ENCODE measurements around the gene SAMD11.
"Not testable (repeated sequence)": the region's sequence is repeated elsewhere in the genome, so short reads cannot be mapped to it uniquely, and the experiment has no call there.

The SAMD11 gene, protein sequence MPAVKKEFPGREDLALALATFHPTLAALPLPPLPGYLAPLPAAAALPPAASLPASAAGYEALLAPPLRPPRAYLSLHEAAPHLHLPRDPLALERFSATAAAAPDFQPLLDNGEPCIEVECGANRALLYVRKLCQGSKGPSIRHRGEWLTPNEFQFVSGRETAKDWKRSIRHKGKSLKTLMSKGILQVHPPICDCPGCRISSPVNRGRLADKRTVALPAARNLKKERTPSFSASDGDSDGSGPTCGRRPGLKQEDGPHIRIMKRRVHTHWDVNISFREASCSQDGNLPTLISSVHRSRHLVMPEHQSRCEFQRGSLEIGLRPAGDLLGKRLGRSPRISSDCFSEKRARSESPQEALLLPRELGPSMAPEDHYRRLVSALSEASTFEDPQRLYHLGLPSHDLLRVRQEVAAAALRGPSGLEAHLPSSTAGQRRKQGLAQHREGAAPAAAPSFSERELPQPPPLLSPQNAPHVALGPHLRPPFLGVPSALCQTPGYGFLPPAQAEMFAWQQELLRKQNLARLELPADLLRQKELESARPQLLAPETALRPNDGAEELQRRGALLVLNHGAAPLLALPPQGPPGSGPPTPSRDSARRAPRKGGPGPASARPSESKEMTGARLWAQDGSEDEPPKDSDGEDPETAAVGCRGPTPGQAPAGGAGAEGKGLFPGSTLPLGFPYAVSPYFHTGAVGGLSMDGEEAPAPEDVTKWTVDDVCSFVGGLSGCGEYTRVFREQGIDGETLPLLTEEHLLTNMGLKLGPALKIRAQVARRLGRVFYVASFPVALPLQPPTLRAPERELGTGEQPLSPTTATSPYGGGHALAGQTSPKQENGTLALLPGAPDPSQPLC

DNA sequence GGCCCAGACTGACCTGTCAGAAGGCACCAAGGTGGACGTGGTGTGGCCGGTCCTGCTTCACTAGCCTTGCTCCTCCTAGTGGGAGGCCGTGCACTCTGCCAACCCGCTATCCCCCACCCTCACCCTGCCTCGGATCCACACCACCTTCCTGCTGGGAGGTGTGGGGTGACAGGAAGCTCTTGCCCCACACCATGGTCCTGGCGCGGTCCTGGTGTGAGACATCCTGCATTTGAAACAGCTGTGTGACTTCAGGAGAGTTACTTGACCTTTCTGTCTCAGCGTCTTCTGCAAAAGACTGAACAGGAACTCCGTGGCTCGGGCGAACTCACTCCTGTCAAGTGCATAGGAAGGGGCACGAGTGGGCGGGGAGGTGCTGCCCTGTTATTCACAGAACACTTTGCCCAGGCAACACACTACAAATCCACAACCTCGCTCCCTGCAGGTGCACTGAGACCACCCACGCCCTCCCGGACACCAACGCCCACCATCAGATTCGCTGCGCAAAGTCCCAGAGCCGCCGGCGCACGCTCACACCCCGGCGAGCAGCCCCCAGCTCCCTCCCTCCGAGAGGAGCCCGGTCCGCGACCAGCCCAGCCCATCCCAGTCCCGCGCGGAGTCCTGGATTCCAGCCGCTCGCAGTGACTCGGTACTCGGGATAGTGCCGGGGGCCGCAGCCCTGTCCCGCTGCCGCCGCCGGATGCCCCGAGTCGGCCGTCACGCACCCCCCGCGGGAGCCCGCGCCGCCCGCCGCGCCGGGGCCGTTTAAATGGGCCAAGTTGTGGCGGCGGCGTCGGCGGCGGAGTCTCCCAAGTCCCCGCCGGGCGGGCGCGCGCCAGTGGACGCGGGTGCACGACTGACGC is at the start of gene SAMD11:
TSS of gene SAMD11 (plus strand) at position 793 of the 860 bp plus-strand sequence. CDS start 509 bp downstream, outside the sequence.
- DNase-seq (ENCODE audit: low spot score): peak; percentile 71

DNA sequence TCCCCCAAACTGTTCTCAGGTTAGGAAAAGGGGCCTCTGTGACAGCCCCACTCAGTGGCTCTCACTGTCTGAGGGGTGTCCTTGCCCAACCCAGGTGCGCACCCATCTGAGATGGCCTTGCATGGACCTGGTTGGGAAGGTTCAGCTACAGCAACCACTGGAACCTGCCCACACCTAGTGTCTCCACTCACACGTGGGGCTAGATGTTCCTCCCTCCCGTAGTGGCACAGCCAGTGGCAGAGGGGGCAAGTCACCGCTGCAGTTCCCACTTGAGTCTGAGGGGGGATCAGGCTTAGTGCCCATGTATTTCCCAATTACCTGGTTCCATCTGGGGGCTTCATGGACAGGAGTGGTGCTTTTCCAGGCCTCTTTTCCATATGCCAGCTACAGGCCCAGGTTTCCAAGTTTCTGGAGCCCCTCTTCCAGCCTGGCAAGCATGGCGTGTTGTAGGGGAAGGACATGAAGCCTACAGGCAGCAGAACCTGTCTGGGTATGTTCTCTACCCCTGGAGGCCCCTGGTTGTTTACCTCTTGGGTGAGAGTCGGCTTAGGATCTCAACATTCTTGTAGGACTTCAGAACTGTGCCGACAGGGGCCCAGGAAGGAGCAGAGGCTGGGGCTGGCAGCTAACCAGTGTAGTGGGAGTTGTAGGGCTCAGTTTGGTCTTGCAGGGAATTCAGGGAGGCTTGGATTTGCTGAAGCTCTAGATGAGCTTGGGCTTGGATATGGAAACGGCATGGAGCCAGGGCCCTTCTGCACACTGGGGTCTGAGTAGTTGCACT is 47.1 kb upstream of the SAMD11 start:
- DNase-seq (ENCODE audit: low spot score): not testable (repeated sequence)

DNA sequence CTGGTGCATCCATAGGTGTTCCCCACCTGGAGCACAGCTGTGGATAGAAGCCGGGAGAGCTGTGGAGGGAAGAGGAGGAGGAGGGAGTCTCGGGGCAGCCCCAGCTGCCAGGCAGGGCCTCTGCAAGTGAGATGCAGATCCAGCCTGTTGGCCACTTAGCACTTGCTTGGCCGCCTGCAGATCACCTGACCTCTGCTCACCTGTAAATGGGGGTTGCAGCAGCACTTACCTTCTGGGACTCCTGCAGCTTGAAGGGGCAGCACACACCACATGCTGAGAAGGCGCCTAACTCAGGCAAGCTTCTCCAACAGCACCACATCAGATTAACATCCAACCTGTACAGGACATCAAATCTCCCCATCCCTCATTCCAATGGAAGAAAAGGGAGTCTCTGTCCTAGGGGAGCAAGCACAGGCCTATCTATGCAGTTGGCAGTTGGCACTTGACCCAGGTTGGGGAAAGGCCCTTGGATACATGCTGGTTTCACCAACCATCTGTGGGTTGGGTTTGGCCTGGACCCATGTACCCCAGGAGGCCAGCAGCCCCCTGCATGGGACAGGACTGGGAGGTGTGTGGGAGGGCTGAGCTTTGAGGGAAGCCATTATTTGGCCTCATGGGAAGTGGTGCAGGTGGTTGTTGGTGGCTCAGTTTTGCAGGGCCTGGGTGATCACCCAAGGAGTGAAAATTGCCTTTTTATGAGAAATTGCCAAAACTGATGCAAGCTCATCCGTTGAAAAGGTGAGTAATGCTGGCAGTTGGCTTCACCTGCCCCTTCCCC is 46.3 kb upstream of the SAMD11 start:
- not testable (repeated sequence) for DNase-seq (ENCODE audit: low spot score)

DNA sequence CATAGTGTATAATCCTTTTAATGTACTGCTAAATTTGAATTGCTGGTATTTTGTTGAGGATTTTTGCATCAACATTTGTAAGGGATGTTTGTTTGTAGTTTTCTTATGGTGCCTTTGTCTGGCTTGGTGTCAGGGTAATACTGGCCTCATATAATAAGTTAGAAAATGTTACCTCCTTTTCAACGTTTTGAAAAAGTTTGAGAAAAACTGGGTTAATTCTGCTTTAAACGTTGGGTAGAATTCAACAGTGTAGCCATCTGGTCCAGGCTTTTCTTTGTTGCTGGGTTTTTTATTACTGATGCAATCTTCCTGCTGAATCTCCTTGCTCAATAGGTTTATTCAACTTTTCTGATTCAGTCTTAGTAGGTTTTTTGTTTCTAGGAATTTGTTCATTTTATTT is 43.2 kb upstream of the SAMD11 start:
- DNase-seq (ENCODE audit: low spot score): not testable (repeated sequence)

DNA sequence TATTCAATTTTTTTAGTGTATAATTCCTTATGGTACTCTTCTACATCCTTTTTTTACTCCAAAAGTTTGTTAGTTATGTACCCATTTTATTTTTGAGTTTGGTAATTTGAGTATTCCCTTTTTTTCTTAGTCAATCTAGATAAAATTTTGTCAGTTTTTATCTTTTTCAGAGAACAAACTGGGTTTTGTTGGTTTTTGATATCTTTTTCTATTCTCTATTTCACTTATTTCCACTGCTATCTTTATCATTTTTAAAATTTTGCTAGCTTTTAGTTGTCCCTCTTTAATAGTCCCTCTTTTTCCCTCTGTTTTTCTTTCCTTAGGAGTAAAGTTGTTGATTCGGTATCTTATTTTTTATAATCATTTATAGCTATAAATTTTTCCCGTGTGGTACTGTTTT is 42.8 kb upstream of the SAMD11 start:
- DNase-seq (ENCODE audit: low spot score): not testable (repeated sequence)

DNA sequence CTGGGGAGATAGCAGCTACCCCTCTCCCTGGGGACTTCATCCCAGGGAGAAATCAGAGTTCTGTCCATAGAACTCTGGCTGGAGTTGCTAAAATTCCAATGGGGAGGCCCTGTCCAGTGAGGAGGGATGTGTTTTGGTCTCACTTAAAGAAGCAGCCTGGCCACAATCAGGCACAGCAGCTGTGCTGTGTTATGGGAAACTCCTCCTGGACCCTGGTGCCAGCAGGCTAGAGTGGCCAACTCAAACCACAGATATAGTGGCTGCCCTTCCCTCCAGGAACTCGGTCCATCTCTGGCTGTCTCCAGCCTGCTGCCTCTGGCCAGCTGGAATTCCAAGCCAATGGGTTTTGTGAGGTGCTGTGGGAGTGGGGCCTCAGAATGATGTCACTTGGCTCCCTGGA is 37.4 kb upstream of the SAMD11 start:
- no peak for DNase-seq (ENCODE audit: low spot score)

DNA sequence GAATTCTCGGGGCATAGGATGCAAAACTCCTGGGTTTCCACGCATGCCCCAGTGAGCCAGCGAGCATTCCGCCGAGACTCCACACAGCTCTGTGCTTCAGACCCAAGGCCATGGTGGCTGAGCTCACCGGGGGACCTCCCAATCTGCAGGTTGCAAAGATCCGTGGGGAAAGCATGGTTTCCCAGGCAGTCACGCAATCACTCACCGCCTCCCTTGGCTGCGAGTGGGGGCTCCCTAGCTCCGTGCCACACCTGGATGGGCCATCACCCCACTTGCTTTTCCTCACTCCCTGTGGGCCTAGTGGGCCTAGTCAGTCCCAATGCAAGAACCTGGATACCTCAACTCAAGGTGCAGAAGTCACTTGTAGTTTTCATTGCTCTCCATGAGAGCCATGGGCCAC is 37.0 kb upstream of the SAMD11 start:
- DNase-seq (ENCODE audit: low spot score): no peak

DNA sequence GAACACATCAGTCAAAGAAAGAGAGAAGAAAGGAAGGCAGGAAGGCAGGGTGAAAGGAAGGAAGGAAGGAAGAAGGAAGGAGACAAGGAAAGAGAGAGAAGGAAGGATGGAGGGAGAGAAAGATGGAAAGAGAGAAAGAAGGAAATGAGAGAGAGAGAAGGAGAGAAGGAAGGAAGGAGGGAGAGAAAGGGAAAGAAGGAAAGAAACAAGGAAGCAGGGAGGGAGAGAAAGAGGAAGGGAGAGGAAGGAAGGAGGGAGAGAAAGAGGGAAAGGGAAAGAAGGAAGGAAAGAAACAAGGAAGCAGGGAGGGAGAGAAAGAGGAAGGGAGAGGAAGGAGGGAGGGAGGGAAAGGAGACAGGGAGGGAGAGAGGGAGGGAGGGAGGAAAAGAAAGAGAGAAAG is 35.4 kb upstream of the SAMD11 start:
- DNase-seq (ENCODE audit: low spot score): no peak

DNA sequence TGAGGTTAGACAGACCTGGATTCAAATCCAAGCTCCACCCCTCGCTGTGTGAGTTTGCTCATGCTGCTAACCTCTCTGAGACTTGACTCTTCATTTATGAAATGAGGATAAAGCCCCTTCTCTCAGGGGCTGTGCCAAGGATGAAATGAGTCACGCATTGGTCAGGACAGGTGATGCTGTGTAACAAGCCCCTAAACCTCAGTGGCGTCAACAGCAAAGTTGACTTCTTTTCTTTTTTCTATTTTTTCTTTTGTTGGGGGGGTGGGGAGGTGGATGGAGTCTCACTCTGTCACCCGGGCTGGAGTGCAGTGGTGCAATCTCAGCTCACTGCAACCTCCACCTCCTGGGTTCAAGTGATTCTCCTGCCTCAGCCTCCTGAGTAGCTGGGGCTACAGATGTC is 33.9 kb upstream of the SAMD11 start:
- DNase-seq (ENCODE audit: low spot score): not testable (repeated sequence)

DNA sequence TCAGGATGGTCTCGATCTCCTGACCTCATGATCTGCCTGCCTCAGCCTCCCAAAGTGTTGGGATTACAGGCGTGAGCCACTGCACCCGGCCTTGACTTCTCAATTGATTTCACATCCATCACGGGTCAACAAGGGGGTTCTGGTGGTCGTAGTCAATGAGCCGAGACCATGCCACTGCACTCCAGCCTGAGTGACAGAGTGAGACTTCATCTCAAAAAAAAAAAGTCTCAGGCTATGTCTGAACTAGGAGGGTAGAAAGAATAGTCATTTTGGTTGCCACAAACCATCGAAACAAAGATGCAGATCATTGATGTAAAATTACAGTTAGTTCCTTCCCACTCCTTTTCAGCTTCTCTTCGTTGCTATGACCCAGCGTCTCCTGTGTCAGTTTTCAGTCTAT is 33.5 kb upstream of the SAMD11 start:
- DNase-seq (ENCODE audit: low spot score): not testable (repeated sequence)

DNA sequence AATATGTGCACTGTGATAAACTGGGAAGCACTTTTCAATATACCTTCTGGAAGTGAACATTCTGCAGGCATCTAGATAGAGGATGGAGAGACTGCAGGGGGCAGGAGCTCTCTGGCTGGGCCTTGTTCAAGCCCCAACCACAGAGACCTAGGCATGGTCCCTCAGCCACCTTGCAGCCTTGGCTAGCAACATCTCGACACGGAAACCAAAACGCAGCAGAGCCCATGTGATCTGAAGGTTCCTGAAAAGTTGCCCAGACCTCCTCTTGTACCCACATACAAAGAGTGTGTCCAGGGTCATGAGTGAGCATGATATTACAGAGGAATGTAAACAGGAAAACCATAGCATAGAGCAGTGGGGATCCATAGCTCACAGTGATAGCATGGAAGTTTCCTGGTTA is 33.1 kb upstream of the SAMD11 start:
- DNase-seq (ENCODE audit: low spot score): no peak

DNA sequence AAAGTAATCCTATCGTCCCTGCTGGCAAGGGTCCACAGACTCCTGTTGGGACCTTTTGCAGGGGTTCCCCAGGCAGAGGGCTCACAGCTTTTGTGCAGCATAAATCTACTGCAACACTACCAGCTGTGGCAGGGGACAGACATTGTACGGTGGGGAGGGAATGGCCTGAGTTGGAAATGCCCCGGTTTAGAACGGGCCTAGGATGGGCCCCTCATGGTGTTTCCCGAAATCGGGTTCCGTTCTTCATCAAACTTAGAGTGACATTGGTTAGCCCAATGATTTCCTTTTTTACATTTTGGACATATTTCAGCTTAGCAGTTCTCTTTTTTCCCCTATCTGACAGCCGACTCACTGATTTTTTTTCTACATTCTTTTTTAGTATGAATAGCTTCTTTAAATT is 26.5 kb upstream of the SAMD11 start:
- DNase-seq (ENCODE audit: low spot score): no peak

DNA sequence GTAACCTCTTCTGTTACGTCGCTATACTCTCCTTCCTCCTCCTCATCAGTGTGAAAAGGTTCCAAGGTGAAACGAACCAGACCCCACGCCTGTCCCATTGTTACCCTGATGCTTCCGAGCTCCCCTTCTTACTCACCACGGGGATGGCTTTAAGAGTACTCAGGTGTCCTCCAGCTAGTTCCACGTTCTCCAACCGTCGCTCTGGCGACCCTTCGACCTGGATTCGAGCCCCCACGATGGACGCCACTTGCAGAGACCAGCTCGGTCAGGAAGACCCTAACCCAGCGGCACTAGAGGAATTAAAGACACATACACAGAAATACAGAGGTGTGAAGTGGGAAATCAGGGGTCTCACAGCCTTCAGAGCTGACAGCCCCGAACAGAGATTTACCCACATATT is 25.8 kb upstream of the SAMD11 start:
- DNase-seq (ENCODE audit: low spot score): not testable (repeated sequence)

DNA sequence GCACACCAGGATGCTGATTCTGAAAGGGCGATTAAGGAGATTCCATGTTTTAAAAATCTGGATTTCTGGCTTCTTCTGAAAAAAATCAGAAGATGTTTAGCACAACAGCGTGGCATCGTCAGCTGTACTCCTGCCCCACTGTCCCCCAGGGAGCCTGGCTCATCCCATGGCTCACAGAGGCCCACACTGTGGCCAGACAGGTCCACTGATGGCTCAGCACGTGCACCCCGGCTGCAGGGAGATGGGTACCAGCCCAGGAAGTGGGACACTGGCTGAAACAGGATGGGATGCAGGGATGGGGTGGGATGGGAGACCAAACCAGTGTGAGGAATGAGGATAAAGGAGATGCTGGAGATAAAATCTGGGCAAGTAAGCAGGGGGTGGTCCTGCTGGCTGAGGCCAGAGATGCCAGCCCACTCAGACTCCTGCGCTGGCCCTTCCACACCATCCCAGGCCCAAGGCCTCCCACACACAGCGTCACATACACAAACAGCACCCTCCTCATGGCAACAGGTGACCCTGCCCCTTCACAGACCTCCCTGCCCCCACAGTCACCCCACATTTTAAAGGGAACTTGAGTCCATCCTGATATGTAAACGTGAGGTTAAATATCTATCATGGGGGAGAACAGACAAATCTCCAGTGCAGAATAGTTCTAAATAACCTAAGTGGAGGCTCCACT is 23.9 kb upstream of the SAMD11 start:
- DNase-seq (ENCODE audit: low spot score): no peak

DNA sequence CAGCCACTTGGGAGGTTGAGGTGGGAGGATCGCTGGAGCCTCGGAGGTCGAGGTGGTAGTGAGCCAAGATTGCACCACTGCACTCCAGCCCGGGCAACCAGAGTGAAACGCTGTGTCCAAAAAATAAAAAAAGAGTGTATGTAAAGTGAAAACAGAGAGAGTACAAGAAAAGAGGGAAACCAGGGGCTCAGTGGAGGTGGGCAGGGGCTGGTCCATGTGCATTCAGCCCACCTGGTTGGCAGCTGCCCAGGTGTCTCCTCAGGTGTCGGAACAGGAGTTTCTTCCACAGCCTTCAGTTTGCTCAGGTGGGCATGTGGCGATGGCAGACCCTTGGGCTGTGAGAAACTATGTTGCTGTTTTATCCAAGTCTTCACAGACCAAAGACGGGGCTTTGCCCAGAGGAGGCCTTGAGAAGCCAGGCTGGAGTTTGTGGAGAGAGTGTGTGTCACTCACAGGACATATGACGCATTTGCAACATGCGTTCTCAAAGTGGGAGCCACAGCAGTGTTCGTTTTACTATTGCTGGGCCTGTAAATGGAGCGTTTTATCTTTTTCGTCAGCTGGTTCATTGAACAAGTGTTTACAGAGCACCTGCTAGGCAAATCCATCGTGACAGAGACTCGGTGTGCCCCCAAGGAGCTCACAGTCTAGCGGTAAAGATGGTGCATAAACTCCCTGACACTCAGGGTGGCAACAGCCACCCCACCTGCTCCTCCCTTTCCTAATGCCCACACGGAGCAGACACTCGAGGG is 22.4 kb upstream of the SAMD11 start:
- DNase-seq (ENCODE audit: low spot score): no peak

DNA sequence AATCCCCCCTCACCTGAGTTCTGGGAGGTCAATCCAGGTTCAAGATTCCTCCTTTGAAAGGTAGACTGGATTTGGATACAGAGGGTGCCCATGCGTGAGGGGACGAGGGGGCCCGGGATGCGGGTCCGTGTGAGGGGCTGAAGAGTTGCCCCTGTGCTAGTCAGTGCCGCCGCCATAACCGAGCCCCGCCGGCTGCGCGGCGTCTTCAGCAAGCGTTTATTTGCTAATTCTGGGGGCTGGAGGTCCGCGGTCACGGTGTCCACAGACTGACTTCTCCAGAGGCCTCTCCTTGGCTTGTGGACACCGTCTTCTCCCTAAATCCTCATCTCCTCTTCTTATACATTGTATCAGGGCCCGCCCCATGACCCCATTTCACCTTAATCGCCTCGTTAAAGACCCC is 20.9 kb upstream of the SAMD11 start:
- DNase-seq (ENCODE audit: low spot score): no peak

DNA sequence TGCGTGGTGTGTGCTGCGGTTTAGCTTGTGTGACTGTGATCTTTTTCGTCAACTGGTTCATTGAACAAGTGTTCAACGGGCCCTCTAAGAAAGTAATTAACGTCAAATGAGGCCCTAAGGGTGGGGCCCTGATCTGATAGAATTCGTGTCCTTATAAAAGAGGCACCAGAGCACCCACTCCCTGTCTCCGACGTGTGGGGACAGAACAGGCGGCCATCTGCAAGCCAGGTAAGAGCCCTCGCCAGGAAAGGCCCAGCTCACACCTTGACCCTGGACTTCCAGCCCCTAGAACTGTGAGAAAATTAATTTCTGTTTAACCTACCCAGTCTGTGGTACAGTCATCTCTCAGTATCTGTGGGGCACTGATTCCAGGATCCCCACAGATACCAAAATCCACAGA is 20.4 kb upstream of the SAMD11 start:
- DNase-seq (ENCODE audit: low spot score): no peak

DNA sequence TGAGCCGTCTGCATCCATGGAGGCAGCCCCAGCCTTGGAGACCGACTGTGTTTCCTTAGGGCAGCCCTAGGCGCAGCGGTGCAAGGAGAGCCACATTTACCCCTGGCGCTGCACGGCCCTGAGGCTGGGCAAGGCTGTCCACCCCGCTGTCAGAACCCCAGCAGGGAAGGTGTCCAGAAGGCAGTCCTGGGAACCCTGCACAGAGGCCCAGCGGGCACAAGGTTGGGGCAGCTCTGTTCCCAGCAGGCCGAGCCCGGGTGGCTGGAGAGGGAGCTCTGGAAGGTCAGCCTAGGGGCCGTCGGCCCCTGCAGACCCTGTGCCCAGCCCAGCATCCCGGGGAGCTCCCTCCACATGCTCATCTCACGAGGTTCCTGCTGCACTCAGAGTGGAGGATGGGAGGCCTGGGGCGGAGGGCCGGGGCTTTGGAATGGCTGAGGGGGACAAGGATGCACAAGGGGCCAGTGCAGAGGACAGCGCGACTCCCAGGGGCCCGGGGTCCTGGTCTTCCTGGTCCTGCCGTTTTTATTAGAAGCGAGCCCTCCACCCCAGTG is 19.9 kb upstream of the SAMD11 start:
- DNase-seq (ENCODE audit: low spot score): no peak

Data from globus pallidus (tissue), 1 donor.